ENCODE data around the gene GAB2.

GRCh38 chr11:78311702-78312371, 105.8 kb downstream of the GAB2 start:
- TF ChIP-seq CTCF (IDR thresholded peaks at IDR 0.05) = no peak
- no peak for TF ChIP-seq POLR2A (IDR thresholded peaks at IDR 0.05)

Data from adrenal gland (tissue), 5 donors.